SK-N-SH treated with all-trans-retinoic acid at 6 μM for 48 hours (cell line): ENCODE data around the gene ARMH3.

Source experiments
- ARNTL ChIP-seq: fragments of 450-650 bp; formaldehyde crosslinking; IDR thresholded peaks from 2 replicates; pipeline ENCODE4 v1.5.0; 2020; ENCODE audit warnings: low read depth, mild to moderate bottlenecking, moderate library complexity, borderline replicate concordance
- CSDC2 ChIP-seq: fragments of 250-450 bp; sonication (Bioruptor Pico); IDR thresholded peaks from 2 replicates; pipeline ENCODE4 v1.5.0; 2020; ENCODE audit warnings: mild to moderate bottlenecking, moderate library complexity
- ESRRG ChIP-seq: fragments of 250-450 bp; sonication (Bioruptor Pico); IDR thresholded peaks from 2 replicates; pipeline ENCODE4 v1.6.1; 2021; ENCODE audit warnings: mild to moderate bottlenecking
- GLIS3 ChIP-seq: fragments of 250-450 bp; sonication (Bioruptor Pico); IDR thresholded peaks from 2 replicates; pipeline ENCODE4 v1.5.0; 2020; ENCODE audit warnings: mild to moderate bottlenecking, moderate library complexity
- OSR1 ChIP-seq: fragments of 250-450 bp; sonication (Bioruptor Pico); IDR thresholded peaks from 2 replicates; pipeline ENCODE4 v1.8.0; 2022; ENCODE audit warnings: moderate library complexity, mild to moderate bottlenecking, inconsistent platforms
- PPARA ChIP-seq: fragments of 250-450 bp; sonication (Bioruptor Pico); IDR thresholded peaks from 2 replicates; pipeline ENCODE4 v1.5.0; 2020; ENCODE audit warnings: mild to moderate bottlenecking, borderline replicate concordance
- RARB ChIP-seq: fragments of 250-450 bp; sonication (Bioruptor Pico); IDR thresholded peaks from 2 replicates; pipeline ENCODE4 v1.8.0; 2021; ENCODE audit warnings: mild to moderate bottlenecking, moderate library complexity
- SNAI2 ChIP-seq: fragments of 250-450 bp; sonication (Bioruptor Pico); IDR thresholded peaks from 2 replicates; pipeline ENCODE4 v1.5.0; 2020; ENCODE audit warnings: mild to moderate bottlenecking, moderate library complexity
- TOX ChIP-seq: fragments of 250-450 bp; sonication (Bioruptor Pico); IDR thresholded peaks from 2 replicates; pipeline ENCODE4 v1.8.0; 2021; ENCODE audit warnings: mild to moderate bottlenecking, moderate library complexity, borderline replicate concordance
- ZNF8 ChIP-seq: fragments of 450-650 bp; formaldehyde crosslinking; IDR thresholded peaks from 2 replicates; pipeline ENCODE4 v1.5.0; 2020; ENCODE audit warnings: mild to moderate bottlenecking, moderate library complexity
- TF ChIP-seq, protein P1 (sequence below): fragments of 250-450 bp; sonication (Bioruptor Pico); IDR thresholded peaks from 2 replicates; pipeline ENCODE4 v1.5.0; 2020; ENCODE audit warnings: mild to moderate bottlenecking, moderate library complexity
- TF ChIP-seq, protein P2 (sequence below): fragments of 250-450 bp; sonication (Bioruptor Pico); IDR thresholded peaks from 2 replicates; pipeline ENCODE4 v1.5.1; 2020; ENCODE audit warnings: low read depth, mild to moderate bottlenecking, moderate library complexity
- TF ChIP-seq, protein P3 (sequence below): fragments of 250-450 bp; sonication (Bioruptor Pico); IDR thresholded peaks from 2 replicates; pipeline ENCODE4 v1.8.0; 2020; ENCODE audit warnings: mild to moderate bottlenecking, moderate library complexity, borderline replicate concordance

DNA sequence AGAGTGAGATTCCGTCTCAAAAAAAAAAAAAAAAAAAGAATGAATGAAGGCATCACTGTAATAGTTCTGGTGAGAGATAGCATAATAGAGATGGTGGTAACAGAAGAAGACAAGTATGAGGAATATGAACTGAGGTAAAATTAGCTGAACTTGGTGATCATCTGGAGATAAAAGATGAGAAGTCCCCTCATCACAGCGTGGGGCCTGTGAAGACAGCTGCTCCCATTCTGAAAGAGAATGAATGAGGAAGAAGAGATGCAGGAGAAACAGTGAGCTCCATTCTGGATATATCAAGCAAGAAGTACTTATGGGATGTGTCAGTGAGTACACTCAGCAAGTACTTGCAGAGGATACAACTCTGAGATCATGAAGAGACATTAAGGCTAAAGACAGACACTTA lies 28.7 kb downstream of the ARMH3 start:
- TF ChIP-seq SNAI2 (CRISPR knock-in tag) (no peak), OSR1 (CRISPR knock-in tag) (no peak), ZNF8 (CRISPR knock-in tag) (no peak), ESRRG (CRISPR knock-in tag) (no peak), TOX (CRISPR knock-in tag) (no peak), RARB (no peak), ARNTL (no peak), CSDC2 (CRISPR knock-in tag) (no peak), PPARA (CRISPR knock-in tag) (no peak), GLIS3 (CRISPR knock-in tag) (no peak)
- TF ChIP-seq, protein P1, sequence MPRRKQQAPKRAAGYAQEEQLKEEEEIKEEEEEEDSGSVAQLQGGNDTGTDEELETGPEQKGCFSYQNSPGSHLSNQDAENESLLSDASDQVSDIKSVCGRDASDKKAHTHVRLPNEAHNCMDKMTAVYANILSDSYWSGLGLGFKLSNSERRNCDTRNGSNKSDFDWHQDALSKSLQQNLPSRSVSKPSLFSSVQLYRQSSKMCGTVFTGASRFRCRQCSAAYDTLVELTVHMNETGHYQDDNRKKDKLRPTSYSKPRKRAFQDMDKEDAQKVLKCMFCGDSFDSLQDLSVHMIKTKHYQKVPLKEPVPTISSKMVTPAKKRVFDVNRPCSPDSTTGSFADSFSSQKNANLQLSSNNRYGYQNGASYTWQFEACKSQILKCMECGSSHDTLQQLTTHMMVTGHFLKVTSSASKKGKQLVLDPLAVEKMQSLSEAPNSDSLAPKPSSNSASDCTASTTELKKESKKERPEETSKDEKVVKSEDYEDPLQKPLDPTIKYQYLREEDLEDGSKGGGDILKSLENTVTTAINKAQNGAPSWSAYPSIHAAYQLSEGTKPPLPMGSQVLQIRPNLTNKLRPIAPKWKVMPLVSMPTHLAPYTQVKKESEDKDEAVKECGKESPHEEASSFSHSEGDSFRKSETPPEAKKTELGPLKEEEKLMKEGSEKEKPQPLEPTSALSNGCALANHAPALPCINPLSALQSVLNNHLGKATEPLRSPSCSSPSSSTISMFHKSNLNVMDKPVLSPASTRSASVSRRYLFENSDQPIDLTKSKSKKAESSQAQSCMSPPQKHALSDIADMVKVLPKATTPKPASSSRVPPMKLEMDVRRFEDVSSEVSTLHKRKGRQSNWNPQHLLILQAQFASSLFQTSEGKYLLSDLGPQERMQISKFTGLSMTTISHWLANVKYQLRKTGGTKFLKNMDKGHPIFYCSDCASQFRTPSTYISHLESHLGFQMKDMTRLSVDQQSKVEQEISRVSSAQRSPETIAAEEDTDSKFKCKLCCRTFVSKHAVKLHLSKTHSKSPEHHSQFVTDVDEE (CRISPR knock-in tag): no peak
- TF ChIP-seq, protein P2, sequence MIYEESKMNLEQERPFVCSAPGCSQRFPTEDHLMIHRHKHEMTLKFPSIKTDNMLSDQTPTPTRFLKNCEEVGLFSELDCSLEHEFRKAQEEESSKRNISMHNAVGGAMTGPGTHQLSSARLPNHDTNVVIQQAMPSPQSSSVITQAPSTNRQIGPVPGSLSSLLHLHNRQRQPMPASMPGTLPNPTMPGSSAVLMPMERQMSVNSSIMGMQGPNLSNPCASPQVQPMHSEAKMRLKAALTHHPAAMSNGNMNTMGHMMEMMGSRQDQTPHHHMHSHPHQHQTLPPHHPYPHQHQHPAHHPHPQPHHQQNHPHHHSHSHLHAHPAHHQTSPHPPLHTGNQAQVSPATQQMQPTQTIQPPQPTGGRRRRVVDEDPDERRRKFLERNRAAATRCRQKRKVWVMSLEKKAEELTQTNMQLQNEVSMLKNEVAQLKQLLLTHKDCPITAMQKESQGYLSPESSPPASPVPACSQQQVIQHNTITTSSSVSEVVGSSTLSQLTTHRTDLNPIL (CRISPR knock-in tag): no peak
- TF ChIP-seq, protein P3, sequence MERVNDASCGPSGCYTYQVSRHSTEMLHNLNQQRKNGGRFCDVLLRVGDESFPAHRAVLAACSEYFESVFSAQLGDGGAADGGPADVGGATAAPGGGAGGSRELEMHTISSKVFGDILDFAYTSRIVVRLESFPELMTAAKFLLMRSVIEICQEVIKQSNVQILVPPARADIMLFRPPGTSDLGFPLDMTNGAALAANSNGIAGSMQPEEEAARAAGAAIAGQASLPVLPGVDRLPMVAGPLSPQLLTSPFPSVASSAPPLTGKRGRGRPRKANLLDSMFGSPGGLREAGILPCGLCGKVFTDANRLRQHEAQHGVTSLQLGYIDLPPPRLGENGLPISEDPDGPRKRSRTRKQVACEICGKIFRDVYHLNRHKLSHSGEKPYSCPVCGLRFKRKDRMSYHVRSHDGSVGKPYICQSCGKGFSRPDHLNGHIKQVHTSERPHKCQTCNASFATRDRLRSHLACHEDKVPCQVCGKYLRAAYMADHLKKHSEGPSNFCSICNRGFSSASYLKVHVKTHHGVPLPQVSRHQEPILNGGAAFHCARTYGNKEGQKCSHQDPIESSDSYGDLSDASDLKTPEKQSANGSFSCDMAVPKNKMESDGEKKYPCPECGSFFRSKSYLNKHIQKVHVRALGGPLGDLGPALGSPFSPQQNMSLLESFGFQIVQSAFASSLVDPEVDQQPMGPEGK (CRISPR knock-in tag): no peak
